SK-N-MC (cell line): ENCODE results near the gene ASIC1.

ENCODE experiments used
- EZH2 ChIP-seq: fragments of 200-600 bp; sonication (generic); IDR thresholded peaks from one replicate; pipeline ENCODE4 v1.6.1; 2017; ENCODE audit warnings: antibody characterized with exemption
- FOXP2 ChIP-seq: optimal IDR thresholded peaks from 2 replicates; pipeline ENCODE3; 2011; ENCODE audit warnings: mild to moderate bottlenecking, moderate library complexity; ENCODE audit not compliant: insufficient read depth; ENCODE audit errors: extremely low read length, control extremely low read depth
- POLR2AphosphoS5 ChIP-seq: IDR thresholded peaks from 2 replicates; pipeline ENCODE4 v1.6.1; 2012; ENCODE audit warnings: mild to moderate bottlenecking, low read depth, low read length, borderline replicate concordance

- TF ChIP-seq POLR2AphosphoS5 (no peak), EZH2 (no peak), FOXP2 (no peak)
Measured at GRCh38 chr12:50121641-50122040, 64.2 kb downstream of the ASIC1 start.
